Heart left ventricle (tissue), 16 donors: Measurements from ENCODE around the gene SRXN1. TPM values are rescaled to one million over a fixed set of nuclear protein-coding genes. Genes with fewer than 3 reads are reported as not detected.

Experiments used
- ATAC-seq, 4 donors: fragments of 200-7000 bp; cut with Tn5 transposase; one replicate each; pipeline ENCODE4 v1.9.1; 2020 to 2022; ENCODE audit warnings: moderate library complexity in 4 of 4, mild to moderate bottlenecking in 3 of 4, moderate number of reproducible peaks in 1 of 4
- DNase-seq, 5 donors: peaks; one replicate each; pipeline ENCODE4 v3.0.0-alpha.2; 2020
- H3K27ac ChIP-seq, 12 donors: fragments of 200-600 bp; sonication (generic) in 4 of 12; one replicate each; pipeline versions ENCODE4 v1.5.0 to v1.8.0; 2016 to 2022; ENCODE audit warnings: mild to moderate bottlenecking in 2 of 12
- H3K27me3 ChIP-seq, 9 donors: fragments of 200-600 bp; sonication (generic) in 2 of 9; one replicate each; pipeline versions ENCODE4 v1.5.1 to v1.8.0; 2016 to 2022; ENCODE audit warnings: mild to moderate bottlenecking in 3 of 9
- H3K36me3 ChIP-seq, 9 donors: fragments of 200-600 bp; sonication (generic) in 2 of 9; one replicate each; pipeline versions ENCODE4 v1.5.0 to v1.8.0; 2018 to 2022; ENCODE audit warnings: mild to moderate bottlenecking in 2 of 9
- H3K4me1 ChIP-seq, 12 donors: fragments of 200-600 bp; sonication (generic) in 4 of 12; one replicate each; pipeline versions ENCODE4 v1.5.0 to v1.8.0; 2016 to 2022; ENCODE audit warnings: mild to moderate bottlenecking in 3 of 12
- H3K4me3 ChIP-seq, 12 donors: fragments of 200-600 bp; sonication (generic) in 4 of 12; one replicate each; pipeline versions ENCODE4 v1.5.0 to v1.8.0; 2017 to 2022; ENCODE audit warnings: mild to moderate bottlenecking in 9 of 12, moderate library complexity in 4 of 12
- H3K9me3 ChIP-seq, 12 donors: fragments of 200-600 bp; sonication (generic) in 4 of 12; one replicate each; pipeline versions ENCODE4 v1.5.0 to v1.8.0; 2016 to 2022; ENCODE audit warnings: mild to moderate bottlenecking in 1 of 12
- CTCF ChIP-seq, 12 donors: fragments of 200-600 bp; sonication (generic) in 4 of 12; IDR thresholded peaks; one replicate each; pipeline versions ENCODE4 v1.5.0 to v1.8.0; 2018 to 2022; ENCODE audit warnings: antibody characterized with exemption in 12 of 12, mild to moderate bottlenecking in 5 of 12
- POLR2A ChIP-seq, 2 donors: fragments of 450-650 bp; IDR thresholded peaks; one replicate each; pipeline ENCODE4 v1.6.1; 2017; ENCODE audit warnings: antibody characterized with exemption in 2 of 2, mild to moderate bottlenecking in 2 of 2, moderate library complexity in 2 of 2
- WGBS, 4 donors: extraction: QIAGEN DNeasy Blood & Tissue Kit in 2 of 4; methylation state at CpG; one replicate each; pipeline versions ENCODE4 v1.1.5 to v1.1.7; 2013 to 2018; 5-methylcytosine and 5-hydroxymethylcytosine counted together
- intact Hi-C, 10 donors: fragments of 100-400 bp; cut with DNase I; formaldehyde crosslinking; loops; one replicate each; pipeline versions ENCODE4 v1.11.1 to v1.14.2; 2022
- polyA plus RNA-seq, 2 donors: library from polyadenylated mRNA; stranded (reverse); fragments of 200-250 nt; gene quantifications; one replicate each; pipeline ENCODE4 v1.2.3, GENCODE V29; 2013
- total RNA-seq, 9 donors: library from RNA; depleted of rRNA in 2 of 9; stranded (reverse); fragments of >200 nt in 2 of 9; fragmentation: NEBNext Ultra II Directional in 3 of 9; extraction: Animal tissue kit (Norgen Biotek cat#: 25700) in 3 of 9; gene quantifications; one replicate each; pipeline versions ENCODE4 v1.1.0 to v1.2.4, GENCODE V29; 2016 to 2023
- donor health status: ischemic (EF 13 %, LVEDD 7.1; RV severe dilation, severe dysfunction).
- donor health status: healthy with polysubstance abuse.
- donor health status: DM: no; HTN: yes; CAD: no.
- donor health status: DM: no; HTN: no; CAD: no.
- donor health status: ischemic (EF 25% LVEDD 6.9; RV normal size, moderate dysfunction).
- donor health status: ischemic (EF 25% LVEDD 5.7; RV mildly dilated, moderate dysfunction).
- donor health status: healthy.
- donor health status: DM: yes; HTN: yes; CAD: no.
- donor health status: ischemic (EF 35%, LVEDD 5.7; RV mildly dilated, moderate dysfunction).
- donor health status: nonischemic (EF 11% LVEDD 7.7; RV severe dilation, severe dysfunction).
- donor health status: DM: yes; HTN: yes; CAD: no.
- donor health status: PGD.
- donor health status: ischemic (EF 29% LVEDD 5.4; RV normal size, mild dysfunction).
- donor health status: nonischemic (EF 23%, LVEDD 6.1; RV moderate dilation, normal function).

Gene SRXN1
- total and polyA plus RNA-seq, 11 donors, result 11.8 to 147 (median 39.1) TPM

GRCh38 chr20:653590-654416, 803 bp upstream of the SRXN1 start:
- DNase-seq (no peak), ATAC-seq (peak in 1 of 4 donors; percentile 12)
- intact Hi-C loops, result loop anchor here in 9 of 10 donors (1.0 to 10.0 kb wide), 9 partner anchors 13 to 307 kb away; partner anchors contain the start of genes CSNK2A1 (in 1 of the 9) and NRSN2 (in 1 of the 9)
- Histone ChIP-seq H3K4me3 (peak overlapping the region; percentile 66 to 88 (median 73)), H3K27ac (peak overlapping the region; percentile 81 to 99 (median 94)), H3K36me3 (peaks cover 0 to 25% (median 17%) of the 10 kb centered on the region in 9 donors), H3K9me3 (no peaks in the 10 kb centered on the region), H3K4me1 (peaks cover 0 to 40% (median 23%) of the 10 kb centered on the region in 12 donors), H3K27me3 (no peaks in the 10 kb centered on the region)
- TF ChIP-seq POLR2A (IDR thresholded peaks at IDR 0.05), result peak in 1 of 2 donors; percentile 6
- TF ChIP-seq CTCF (IDR thresholded peaks at IDR 0.05), result peak in 1 of 12 donors; percentile 16
- WGBS, 4 donors, result 14 to 25% (median 17%) methylated on average over 18 to 31 of the region's 31 CpGs

- Histone ChIP-seq H3K4me3 (peak overlapping the region; percentile 66 to 88 (median 73)), H3K27me3 (no peaks in the 10 kb centered on the region), H3K27ac (peak overlapping the region; percentile 81 to 99 (median 94)), H3K4me1 (peaks cover 0 to 39% (median 23%) of the 10 kb centered on the region in 12 donors), H3K36me3 (peaks cover under 1 to 36% (median 29%) of the 10 kb centered on the region in 9 donors), H3K9me3 (peaks cover 0 to 5% (median 0%) of the 10 kb centered on the region in 12 donors)
- TF ChIP-seq POLR2A (IDR thresholded peaks at IDR 0.05) (no peak), CTCF (IDR thresholded peaks at IDR 0.05) (no peak)
- DNase-seq (peak in 4 of 5 donors; percentile 55 to 78 (median 58)), ATAC-seq (peak in 3 of 4 donors; percentile 5 to 22 (median 6))
- WGBS, 4 donors, result 1 to 3% (median 2%) methylated on average over 17 to 36 of the region's 36 CpGs
- intact Hi-C loops, result loop anchor here in 9 of 10 donors (1.0 to 10.0 kb wide), 9 partner anchors 15 to 305 kb away; partner anchors contain the start of genes CSNK2A1 (in 1 of the 9) and NRSN2 (in 1 of the 9)
Observed at GRCh38 chr20:652615-653109, 338 bp downstream of the SRXN1 start.

GRCh38 chr20:651713-652614, 1.0 kb downstream of the SRXN1 start:
- Histone ChIP-seq H3K27me3 (no peaks in the 10 kb centered on the region), H3K4me1 (peaks cover 0 to 43% (median 23%) of the 10 kb centered on the region in 12 donors), H3K27ac (peak overlapping the region; percentile 81 to 99 (median 94)), H3K36me3 (peaks cover 5 to 43% (median 36%) of the 10 kb centered on the region in 9 donors), H3K9me3 (peaks cover 0 to 7% (median 0%) of the 10 kb centered on the region in 12 donors), H3K4me3 (peak overlapping the region; percentile 66 to 88 (median 73))
- TF ChIP-seq CTCF (IDR thresholded peaks at IDR 0.05) (no peak), POLR2A (IDR thresholded peaks at IDR 0.05) (no peak)
- DNase-seq (no peak), ATAC-seq (peak; percentile 3 to 49 (median 26))
- 35 to 42% (median 36%) methylated on average over 16 to 20 of the region's 20 CpGs for WGBS, 4 donors
- intact Hi-C loops, result loop anchor here in 7 of 10 donors (2.0 to 10.0 kb wide), 6 partner anchors 73 to 305 kb away; partner anchors contain the start of gene NRSN2 (in 1 of the 7)
